SH-SY5Y (cell line): Measurements from ENCODE around the gene PTPRK.

Source experiments
- GATA2 ChIP-seq: IDR thresholded peaks from 2 replicates; pipeline ENCODE4 v1.6.1; 2011; ENCODE audit warnings: mild to moderate bottlenecking, low read depth, low read length
- GATA3 ChIP-seq: IDR thresholded peaks from 2 replicates; pipeline ENCODE4 v1.6.1; 2011; ENCODE audit warnings: low read depth, mild to moderate bottlenecking, low read length, moderate library complexity

Gene PTPRK

DNA sequence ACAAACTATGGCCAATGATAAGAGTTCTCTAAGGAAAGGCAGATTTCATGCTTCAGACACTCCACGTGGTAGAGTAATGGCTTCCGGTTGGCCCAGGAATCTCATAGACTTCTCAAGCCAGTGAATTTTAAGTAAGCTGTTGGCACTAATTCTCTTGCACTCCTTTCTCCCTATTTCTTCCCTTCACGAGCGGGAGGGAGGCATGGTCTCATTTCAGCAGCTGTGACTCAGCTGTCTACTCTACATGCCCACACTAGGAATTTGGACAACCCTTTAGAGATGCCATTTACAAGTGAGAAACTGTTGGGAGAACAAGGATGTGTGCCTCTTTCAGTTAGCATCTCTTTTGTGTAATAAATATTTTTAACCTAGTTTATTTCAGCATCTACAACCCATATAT is 107.7 kb downstream of the PTPRK start:
- TF ChIP-seq GATA2 (no peak), GATA3 (no peak)

DNA sequence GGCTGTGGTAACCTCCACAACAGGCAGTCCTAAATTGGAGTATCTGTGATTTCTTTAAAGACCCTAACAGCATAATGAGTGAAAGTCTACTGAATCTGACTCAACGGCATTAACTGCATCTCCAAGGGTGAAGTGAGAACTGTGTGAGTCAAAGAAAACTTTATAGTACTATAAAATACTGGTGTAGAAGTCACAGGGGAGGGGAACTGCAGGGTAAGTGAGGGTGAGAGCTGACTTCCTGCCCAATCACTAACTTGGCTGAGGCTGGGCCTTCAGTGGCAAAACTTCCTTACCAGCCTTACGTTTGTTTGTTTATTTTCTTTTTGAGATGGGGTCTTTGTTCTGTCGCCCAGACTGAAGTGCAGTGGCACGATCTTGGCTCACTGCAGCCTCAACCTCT is 109.8 kb downstream of the PTPRK start:
- TF ChIP-seq GATA3 (no peak), GATA2 (no peak)

DNA sequence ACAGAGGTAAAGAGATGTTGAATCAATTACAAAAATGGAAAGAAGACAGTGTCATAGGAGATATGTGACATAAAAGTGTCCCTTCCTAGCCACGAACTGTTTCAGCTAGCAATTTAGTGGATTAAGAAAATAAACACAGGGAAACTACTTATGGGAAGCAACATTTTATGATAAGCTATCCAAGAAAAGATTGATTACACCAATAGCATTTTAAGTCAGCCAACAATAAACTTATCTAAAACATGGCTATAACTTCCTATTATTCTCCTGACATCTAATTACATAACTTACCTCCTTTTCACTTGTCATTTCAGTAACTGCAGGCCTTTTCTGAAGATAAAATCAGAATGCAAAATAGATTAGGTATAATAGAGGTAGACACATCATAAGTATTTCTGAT is 111.4 kb downstream of the PTPRK start:
- TF ChIP-seq GATA2 (no peak), GATA3 (no peak)

DNA sequence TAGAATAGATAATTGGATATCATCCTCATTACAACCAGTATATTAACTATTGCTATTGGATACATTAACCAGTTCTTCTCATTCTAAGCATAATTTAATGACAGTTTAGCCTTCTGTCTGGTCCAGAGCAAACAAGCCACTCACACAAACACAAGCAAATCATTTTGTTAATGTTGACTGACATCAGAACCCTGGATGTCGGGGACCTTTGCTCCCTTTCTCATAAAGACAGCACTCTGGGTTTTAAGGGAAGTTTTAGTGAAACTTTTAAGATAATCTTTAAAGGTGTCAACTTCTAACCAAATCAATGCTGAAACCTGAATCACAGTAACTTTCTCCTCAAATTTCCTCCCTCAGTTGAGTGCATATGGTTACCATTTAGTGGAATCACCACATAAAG is 113.9 kb downstream of the PTPRK start:
- no peak for TF ChIP-seq GATA3
- TF ChIP-seq GATA2, result no peak

DNA sequence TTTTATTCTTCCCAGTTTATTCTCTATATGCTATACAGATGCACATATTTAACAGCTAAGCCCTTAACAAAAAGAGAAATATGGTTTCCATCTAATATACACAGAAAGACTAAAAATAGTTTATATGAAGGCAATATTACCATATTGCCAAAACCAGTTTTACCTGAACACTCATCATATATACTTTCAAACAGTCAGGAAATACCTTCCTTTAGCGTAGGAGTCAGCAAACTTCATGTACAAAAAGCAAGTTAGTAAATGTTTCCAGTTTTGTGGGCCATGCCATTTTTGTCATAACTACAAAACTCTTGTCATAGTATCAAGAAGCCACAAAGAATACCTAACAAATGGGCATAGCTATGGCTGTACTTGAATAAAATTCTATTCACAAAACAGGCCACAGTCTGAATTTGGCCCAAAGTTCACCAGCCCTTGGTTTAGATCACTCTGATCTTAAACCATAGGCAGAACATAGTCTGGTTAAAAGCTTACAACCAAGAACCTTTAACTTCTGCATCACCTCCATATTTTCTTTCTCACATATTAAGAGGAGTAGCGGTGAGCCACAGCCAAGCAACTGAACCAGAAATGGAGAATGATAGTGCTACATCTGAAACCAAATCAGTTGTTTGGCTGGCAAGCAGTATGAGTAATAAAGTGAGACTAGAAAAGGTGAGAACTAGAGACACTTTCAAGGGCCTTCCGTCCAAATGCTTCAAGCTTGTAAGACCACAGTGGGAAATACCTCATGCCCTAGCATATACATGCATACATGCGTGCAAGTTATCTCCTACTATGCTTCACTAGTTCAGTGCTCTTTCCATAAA is 116.6 kb downstream of the PTPRK start:
- TF ChIP-seq GATA2 (no peak), GATA3 (no peak)

DNA sequence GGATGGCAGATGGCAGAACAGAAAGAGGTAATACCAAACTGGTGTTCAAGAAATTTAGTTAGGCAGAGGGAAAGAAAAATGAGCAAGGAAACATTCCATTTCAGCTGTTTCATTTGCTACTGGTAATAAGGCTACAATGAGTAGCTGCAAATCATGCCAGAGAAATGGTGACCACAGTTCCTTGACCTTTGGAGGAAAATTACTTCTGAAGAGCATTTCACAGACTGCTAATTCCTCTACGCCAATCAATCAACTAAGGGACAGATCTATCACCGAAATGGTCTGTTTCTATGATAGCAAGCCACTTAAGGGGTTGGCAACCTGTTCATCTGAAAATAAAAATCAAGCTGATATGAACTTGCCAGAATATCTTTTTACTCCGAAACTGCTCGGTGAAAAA is 119.5 kb downstream of the PTPRK start:
- no peak for TF ChIP-seq GATA2
- TF ChIP-seq GATA3, result no peak

DNA sequence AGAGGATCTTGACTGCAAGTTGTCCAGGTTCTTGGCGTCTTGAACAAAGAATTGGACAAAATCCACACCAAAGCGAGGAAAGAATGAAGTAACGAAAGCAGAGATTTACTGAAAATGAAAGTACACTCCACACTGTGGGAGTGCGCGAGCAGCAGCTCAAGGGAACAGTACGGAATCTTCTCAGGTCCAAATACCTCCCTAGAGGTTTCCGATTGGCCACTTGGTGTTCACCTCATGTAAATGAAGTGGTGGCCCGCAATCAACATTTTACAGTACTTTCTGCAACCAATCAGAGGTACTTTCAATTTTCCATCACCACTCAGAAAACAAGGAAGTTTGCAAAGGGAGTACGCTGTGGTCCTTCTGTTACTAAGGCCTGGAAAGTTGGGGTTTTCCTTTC is 122.4 kb downstream of the PTPRK start:
- TF ChIP-seq GATA3 (no peak), GATA2 (no peak)

DNA sequence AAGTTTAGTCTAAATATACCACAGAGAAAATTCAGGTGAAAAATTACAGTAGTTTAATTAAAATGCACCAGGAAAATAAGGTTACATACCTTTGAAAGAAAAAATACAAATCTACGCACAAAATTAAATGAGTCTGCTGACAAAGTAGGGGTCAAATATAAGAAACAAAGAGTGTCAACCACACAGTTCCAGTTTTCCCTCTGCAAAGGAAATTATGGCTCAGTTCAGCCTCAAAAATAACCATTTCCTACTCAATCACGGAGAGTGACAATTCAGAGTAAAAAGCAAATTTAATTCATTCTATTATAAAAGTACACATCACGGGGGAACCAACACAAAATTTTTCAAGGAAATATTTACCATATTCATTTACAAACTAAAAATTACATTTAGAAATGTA is 124.8 kb downstream of the PTPRK start:
- no peak for TF ChIP-seq GATA2
- no peak for TF ChIP-seq GATA3

DNA sequence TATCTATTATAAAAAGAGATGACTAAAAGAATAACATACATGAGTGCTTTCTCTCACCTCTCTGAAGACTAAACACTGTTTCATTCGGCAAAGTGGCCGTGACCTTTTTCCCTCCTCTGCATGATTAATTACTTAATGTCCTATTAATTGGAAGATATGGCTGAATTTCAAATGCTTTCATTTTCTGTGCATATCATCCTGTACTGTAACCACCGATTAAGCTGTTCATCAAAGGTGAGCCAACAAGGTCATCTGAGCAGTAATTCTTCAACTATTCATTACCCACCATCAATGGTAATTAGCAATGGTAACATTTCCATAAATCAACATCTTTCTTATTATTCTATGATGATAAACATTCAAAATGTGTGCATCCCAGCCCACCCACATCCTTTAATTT is 125.2 kb downstream of the PTPRK start:
- TF ChIP-seq GATA2 (no peak), GATA3 (no peak)

DNA sequence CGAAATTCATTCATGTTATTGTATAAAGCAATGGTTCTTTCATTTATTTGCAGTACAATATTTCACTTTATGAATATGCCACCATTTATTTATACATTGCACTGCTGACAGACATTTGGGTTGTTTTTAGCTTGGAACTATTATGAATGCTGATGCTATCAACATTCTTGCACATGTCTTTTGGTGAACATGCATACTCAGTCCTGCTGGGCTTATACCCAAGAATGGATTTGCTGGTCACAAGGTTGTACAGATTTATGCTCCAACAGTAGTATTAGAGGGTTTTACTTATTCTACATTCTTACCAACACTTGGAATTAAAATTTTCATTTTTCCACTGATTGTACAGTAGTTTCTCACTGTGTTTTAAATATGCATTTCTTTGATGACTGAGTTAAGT is 126.2 kb downstream of the PTPRK start:
- TF ChIP-seq GATA3, result no peak
- TF ChIP-seq GATA2, result no peak

DNA sequence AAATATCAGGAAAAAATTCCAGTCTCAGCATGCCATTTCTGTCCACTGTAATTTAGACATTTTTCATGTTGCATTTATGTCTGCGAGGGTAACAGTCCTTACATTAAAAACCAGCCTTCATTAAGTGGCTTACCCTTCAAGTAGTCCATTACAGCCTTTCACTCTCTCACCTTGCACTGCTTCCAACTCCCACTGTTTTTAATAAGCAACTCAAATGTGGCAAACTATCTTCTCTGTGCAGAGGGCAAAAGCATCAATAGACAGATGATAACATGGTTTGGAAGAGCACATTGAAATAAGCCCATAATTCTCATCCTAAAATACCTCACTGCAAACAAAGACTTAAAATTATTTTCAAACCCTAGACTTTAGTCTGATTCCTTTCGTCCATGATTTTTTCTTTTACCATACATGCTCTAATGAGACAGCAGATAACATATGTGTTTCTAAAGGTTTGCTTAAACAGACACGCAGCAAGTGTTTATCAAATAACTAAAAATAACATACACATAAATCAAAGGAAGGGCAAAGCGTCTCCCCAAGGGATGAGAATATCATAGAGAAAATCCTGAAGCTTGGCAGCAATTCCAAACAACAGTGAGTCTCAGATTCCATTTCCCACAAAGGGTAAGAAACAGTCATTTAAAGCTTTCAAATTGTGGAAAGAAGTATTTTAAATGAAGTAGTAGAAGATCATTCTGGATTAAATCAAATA is 130.4 kb downstream of the PTPRK start:
- no peak for TF ChIP-seq GATA2
- no peak for TF ChIP-seq GATA3

DNA sequence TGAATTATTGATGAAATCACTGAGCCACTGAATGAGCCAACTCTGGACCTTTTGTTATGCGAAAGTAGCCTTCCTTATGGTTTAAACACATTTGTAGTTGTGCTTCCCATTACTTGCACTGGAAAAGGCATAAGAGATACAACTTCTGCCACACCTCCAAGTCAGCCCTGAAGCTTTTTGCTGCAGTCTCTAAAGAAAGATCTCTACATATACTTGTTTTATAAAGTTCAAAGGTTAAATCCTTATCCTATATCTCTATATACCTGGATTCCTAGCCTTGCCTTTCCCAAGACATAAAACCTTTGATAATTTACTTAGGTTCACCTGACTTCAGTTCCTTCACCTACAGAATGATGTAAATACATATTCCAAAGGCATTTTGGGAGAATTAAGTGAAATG is 132.0 kb downstream of the PTPRK start:
- TF ChIP-seq GATA3 (no peak), GATA2 (no peak)

DNA sequence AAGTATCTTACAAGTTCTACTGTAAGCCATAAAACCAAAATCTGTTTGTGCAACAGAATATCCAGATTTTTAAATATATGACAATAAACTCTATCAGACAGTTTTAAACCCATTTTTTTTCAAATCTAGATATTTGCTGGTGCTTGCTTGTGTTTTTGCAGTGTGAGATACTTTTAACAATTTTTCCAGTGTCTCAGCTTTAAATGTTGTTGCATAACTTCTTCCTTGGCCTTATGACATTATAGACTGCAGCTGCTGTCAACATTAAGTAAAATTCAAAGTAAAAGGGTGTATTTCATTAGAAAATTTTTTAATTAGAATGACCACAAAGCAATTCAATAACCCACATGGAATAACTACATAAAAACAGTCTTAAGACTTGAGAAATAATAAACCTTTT is 139.5 kb downstream of the PTPRK start:
- no peak for TF ChIP-seq GATA2
- no peak for TF ChIP-seq GATA3

DNA sequence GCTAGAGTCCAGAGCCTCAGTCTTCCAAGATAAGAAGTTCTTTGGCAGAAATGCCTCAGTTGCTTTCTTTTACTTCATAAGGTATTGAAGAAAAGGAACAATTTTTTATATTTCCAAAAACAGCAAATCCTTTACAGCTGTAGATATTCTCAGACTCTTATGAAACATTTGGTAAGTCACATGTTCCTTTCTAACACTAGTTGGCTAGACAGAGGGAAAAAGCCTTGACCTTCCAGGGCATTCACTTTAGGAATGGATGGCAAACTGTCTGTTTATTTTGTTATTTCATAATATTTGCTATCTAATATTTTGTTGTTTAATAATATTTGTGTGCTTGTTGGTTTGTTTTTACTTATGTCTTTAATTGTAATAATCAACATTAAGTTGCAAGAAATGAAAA is 140.8 kb downstream of the PTPRK start:
- TF ChIP-seq GATA3, result no peak
- TF ChIP-seq GATA2, result no peak

DNA sequence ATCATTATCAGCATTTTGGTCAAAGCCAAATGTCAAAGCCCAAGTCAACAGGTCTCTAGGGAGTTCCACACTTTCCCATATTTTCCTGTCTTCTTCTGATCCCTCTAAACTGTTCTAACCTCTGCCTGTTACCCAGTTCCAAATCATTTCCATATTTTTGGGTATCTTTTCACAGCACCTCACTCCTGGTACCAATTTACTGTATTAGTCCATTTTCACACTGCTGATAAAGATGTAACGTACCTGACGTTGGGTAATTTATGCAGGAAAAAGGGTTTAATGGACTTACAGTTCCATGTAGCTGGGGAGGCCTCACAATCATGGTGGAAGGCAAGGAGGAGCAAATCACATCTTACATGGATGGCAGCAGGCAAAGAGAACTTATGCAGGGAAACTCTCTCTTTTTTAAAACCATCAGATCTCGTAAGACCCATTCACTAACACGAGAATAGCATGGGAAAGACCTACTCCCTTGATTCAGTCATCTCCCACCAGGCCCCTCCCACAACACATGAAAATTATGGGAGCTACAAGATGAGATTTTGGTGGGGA is 143.4 kb downstream of the PTPRK start:
- TF ChIP-seq GATA2 (no peak), GATA3 (no peak)
